ENCODE results near the gene SYT12.

DNA sequence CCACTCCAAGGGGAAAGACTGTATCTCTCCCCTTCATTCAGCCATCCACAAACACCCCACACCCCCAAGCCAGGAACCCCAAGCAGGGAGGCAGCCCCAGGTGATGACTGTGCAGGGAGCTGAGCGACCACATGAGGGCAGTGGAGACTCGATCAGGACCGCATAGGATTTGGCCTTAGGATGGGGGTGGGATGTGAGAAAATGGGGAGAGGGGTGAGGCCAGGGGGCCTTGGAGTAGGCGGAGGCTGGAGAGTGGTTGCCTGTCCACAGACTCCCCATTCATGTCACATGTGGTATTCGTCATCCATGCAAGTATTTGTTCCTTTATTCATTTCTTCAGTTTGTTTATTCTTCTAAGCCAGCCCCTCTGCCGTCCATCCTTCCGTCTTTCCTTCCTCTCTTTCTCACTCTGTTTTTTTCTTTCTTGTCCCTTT is 31.0 kb downstream of the SYT12 start:
- TF ChIP-seq CTCF (IDR thresholded peaks at IDR 0.05; ENCODE audit: poor library complexity, severe bottlenecking) (peak; percentile 88), EP300 (conservative IDR thresholded peaks at IDR 0.05; ENCODE audit: poor library complexity, severe bottlenecking) (no peak), EZH2 (IDR thresholded peaks at IDR 0.05; ENCODE audit: borderline replicate concordance, insufficient read depth, low read length, poor library complexity, severe bottlenecking) (no peak)

Data from neural cell (in vitro differentiated cells).